ENCODE measurements around the gene ZNF774.
"Not testable (repeated sequence)": the region's sequence is repeated elsewhere in the genome, so short reads cannot be mapped to it uniquely, and the experiment has no call there.

ZNF774 gene

GRCh38 chr15:90393040-90393439 lies 41.0 kb downstream of the ZNF774 start:
- no peak for DNase-seq

DNA sequence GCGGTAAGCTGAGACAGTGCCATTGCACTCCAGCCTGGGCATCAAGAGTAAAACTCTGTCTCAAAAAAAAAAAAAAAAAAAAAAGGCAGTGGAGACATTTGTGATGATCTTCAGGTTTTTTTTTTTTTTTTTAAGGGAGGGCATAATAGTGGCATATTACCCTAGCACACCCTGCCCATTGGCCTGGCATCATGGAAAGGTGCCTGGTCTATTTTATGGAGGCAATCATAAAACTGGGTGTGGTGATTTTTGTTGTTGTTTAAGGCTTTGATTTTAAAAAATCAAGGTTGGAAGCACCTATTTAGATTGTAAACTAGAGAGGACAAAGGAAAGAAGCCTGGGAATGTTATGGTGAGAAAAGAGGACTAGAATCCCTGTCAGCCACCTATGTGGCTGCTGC lies 42.0 kb downstream of the ZNF774 start:
- DNase-seq = no peak

GRCh38 chr15:90394748-90395442 lies 42.8 kb downstream of the ZNF774 start:
- DNase-seq = no peak

GRCh38 chr15:90396321-90396720 lies 44.2 kb downstream of the ZNF774 start:
- DNase-seq = no peak

DNA sequence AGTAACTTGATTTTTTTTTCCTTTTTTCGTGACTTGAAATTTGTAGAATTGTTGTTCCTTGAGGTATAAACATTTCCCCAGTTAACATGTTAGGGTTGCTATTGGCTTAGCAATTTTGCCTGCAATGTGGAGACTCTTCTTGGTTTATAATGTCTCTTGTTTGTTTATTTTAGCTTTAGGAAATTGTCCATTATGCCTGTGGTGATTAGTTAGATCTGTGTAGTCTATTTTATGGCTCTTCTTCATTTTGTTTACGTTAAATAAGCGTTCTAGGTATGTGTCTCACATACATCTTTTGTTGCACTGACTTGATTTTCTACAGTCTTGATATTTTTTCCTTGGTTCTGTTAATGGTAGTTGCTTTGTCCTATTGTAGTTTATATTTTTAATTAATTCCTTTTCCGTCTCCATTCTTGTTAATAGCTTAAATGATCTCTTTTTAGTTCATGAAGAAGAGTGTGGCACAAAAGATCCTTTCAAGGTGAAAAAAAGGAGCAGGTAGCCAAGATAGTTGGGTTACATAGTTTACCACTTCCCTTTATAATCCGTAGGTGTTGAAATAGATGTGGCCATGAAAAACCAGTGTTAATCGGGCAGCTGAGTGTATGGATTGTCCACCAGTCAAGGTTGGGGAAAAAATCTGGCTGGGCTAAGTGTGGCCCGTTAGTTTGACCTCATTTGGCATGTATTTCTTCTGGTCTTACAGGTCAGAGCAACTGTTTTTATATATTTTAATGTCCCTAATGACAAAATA lies 48.1 kb downstream of the ZNF774 start:
- DNase-seq = no peak

GRCh38 chr15:90400759-90401314 lies 48.8 kb downstream of the ZNF774 start:
- DNase-seq = peak in 1 of 2 donors; percentile 94

DNA sequence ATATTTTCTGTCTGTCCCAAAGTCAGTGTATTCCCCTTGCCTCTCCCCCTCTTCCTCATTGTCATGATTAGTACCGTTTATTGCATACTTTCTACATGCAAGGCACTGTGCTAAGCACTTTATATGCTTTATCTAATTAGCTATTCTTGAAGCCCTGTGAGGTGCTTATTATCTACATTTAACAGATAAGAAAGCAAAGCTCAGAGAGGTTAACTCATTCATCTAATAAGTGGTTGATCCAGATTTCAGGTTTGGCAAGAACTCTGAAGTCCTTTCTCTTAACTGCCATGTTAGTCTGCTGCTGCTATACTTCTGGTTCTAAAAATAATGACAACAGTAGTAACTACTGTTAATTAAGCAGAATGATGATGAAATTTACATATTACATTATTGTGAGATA lies 49.4 kb downstream of the ZNF774 start:
- no peak for DNase-seq

GRCh38 chr15:90402223-90402622 lies 50.1 kb downstream of the ZNF774 start:
- DNase-seq = peak in 1 of 2 donors; percentile 82

DNA sequence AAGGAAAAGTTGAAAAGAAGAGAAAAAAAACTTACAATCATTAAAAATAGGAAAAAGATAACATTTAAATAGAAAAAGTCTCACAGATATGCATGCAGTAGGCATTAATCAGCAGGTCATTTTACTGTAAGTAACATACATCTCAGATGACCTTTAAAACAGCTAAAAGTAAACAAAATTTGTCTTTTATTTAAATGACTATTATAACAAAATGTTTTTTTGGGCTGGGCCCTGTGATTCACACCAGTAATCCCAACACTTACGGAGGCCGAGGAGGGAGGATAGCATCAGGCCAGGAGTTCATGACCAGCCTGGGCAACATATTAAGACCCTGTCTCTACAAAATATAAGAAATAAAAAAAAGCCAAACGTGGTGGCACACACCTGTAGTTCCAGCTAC lies 50.7 kb downstream of the ZNF774 start:
- no peak for DNase-seq

DNA sequence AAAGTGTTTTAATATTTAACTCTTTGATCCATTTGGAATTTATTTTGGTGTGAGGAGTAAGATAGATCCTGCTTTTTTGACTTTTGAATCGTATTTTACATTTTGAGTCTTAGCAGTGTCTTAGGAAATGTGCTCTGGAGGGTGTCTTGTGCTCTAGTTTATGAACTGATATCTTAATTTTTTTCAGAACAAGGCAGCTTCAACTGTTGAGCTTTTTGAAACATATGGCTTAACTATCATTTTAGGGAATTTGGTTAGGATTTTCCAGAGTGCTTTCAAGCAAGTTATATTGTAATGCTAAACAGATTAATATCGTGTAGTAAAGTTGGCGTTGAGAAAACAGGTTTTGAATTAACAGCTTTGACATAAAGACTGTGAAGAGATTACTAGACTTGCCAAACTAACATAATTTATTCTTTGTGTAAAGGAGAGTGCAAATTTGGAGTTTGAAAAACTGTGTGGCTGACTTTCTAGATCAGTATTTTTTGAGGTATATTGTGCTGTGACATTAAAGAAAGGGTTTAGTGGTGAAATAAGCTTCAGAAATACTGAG lies 53.0 kb downstream of the ZNF774 start:
- no peak for DNase-seq

- DNase-seq = no peak
These were observed 55.3 kb downstream of the ZNF774 start for GRCh38 chr15:90407336-90407735.

GRCh38 chr15:90407871-90408317 lies 55.8 kb downstream of the ZNF774 start:
- DNase-seq = no peak

DNA sequence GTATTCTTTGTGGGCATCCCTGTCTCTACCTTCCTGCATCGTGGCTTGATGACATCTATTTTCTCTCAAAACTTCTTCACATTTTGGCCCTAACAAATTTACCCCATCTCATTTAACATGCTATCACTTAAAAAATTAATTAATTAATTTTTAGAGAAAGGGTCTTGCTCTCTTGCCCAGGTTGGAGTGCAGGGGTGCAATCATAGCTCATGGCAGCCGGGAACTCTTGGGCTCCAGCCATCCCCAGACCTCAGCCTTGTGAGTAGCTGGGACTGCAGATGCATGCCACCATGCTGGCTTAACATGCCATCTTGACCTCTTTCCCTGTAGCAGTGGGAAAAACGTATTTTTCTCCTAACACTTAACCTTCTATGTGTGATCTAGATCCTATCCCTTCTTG lies 56.6 kb downstream of the ZNF774 start:
- DNase-seq = no peak

DNA sequence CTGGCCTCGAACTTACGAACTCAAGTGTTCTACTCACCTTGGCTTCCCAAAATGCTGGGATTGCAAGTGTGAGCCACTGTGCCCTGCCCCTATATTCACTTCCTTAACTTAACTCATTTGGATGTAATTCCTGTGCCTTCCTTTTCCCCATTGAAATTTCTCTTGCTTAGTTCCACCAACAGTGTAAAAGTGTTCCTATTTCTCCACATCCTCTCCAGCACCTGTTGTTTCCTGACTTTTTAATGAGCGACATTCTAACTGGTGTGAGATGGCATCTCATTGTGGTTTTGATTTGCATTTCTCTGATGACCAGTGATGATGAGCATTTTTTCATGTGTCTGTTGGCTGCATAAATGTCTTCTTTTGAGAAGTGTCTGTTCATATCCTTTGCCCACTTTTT lies 57.5 kb downstream of the ZNF774 start:
- not testable (repeated sequence) for DNase-seq

DNA sequence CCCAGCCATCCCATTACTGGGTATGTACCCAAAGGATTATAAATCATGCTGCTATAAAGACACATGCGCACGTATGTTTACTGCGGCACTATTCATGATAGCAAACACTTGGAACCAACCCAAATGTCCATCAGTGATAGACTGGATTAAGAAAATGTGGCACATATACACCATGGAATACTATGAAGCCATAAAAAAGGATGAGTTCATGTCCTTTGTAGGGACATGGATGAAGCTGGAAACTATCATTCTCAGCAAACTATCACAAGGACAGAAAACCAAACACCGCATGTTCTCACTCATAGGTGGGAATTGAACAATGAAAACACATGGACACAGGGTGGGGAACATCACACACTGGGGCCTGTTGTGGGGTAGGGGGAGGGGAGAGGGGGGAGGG lies 58.2 kb downstream of the ZNF774 start:
- not testable (repeated sequence) for DNase-seq

GRCh38 chr15:90411176-90411575 lies 59.1 kb downstream of the ZNF774 start:
- no peak for DNase-seq

All from bone marrow (tissue), 2 donors.